H1 (cell line): ENCODE results near the gene XPO5. TPM values are rescaled to one million over a fixed set of nuclear protein-coding genes. Genes with fewer than 3 reads are reported as not detected.

Experiments
- CTCF ChIA-PET: fragments of 300-600 bp; sonication (Branson Sonifier 250); formaldehyde crosslinking; loops from one replicate; lab custom pipeline; 2021; ENCODE audit not compliant: partially characterized antibody; lab: Charles Lee
- POLR2A ChIA-PET: fragments of 300-600 bp; sonication (Branson Sonifier 250); formaldehyde crosslinking; loops from one replicate; lab custom pipeline; 2021; ENCODE audit warnings: inconsistent platforms; ENCODE audit not compliant: partially characterized antibody; lab: Charles Lee
- DNase-seq, 2 experiments: peaks; one replicate each; pipeline versions ENCODE4 v3.0.0 to v3.0.0-alpha.2; 2010 to 2022; ENCODE audit warnings: low spot score in 2 of 2, low read depth in 1 of 2, mixed read lengths in 1 of 2
- FAIRE-seq: peaks from 2 replicates; lab custom pipeline; 2011; peaks lifted over from hg19 to GRCh38; lab: Jason Lieb, UNC
- H2AFZ ChIP-seq: 2 replicates; pipeline ENCODE4 v1.8.1; 2012; ENCODE audit warnings: low read length, inconsistent platforms
- H2AK5ac ChIP-seq: 2 replicates; pipeline ENCODE4 v1.6.1; 2013; ENCODE audit warnings: low read depth, low read length
- H2BK120ac ChIP-seq: replicated peaks from 2 replicates; pipeline ENCODE3; 2013; ENCODE audit warnings: low read depth, low read length, inconsistent platforms
- H2BK12ac ChIP-seq: 2 replicates; pipeline ENCODE4 v1.6.1; 2013; ENCODE audit warnings: low read depth, low read length
- H2BK15ac ChIP-seq: 2 replicates; pipeline ENCODE4 v1.6.1; 2013; ENCODE audit warnings: low read length
- H2BK20ac ChIP-seq: 2 replicates; pipeline ENCODE4 v1.6.1; 2013; ENCODE audit warnings: low read length
- H2BK5ac ChIP-seq: 2 replicates; pipeline ENCODE4 v1.6.1; 2013; ENCODE audit warnings: low read depth, low read length
- H3K14ac ChIP-seq: 2 replicates; pipeline ENCODE4 v1.6.1; 2013; ENCODE audit warnings: inconsistent platforms; ENCODE audit not compliant: insufficient read length
- H3K18ac ChIP-seq: 2 replicates; pipeline ENCODE4 v1.6.1; 2013; ENCODE audit warnings: low read length; ENCODE audit errors: extremely low read depth
- H3K23ac ChIP-seq: 2 replicates; pipeline ENCODE4 v1.6.1; 2013; ENCODE audit warnings: inconsistent platforms; ENCODE audit not compliant: insufficient read length
- H3K23me2 ChIP-seq: 2 replicates; pipeline ENCODE4 v1.6.1; 2013; ENCODE audit warnings: low read depth, low read length
- H3K27ac ChIP-seq: 2 replicates; pipeline ENCODE4 v1.6.1; 2011; ENCODE audit warnings: low read depth, low read length, inconsistent platforms
- H3K27me3 ChIP-seq, 4 experiments: replicated peaks in 1 of 4; 1 replicate in 1 of 4; 2 replicates in 3 of 4; pipeline versions ENCODE4 v1.6.1 to v1.8.1; 2011 to 2013; ENCODE audit warnings: low read length in 3 of 4, mild to moderate bottlenecking in 3 of 4, inconsistent platforms in 2 of 4, mixed read lengths in 2 of 4, moderate library complexity in 1 of 4; ENCODE audit not compliant: control insufficient read depth in 3 of 4, insufficient read depth in 3 of 4; ENCODE audit errors: extremely low read depth in 1 of 4
- H3K36me3 ChIP-seq, 4 experiments: 2 replicates each; pipeline versions ENCODE4 v1.6.1 to v1.8.1; 2011 to 2013; ENCODE audit warnings: mild to moderate bottlenecking in 4 of 4, low read length in 3 of 4, moderate library complexity in 2 of 4, control low read depth in 1 of 4, inconsistent platforms in 1 of 4; ENCODE audit not compliant: insufficient read depth in 4 of 4, control insufficient read depth in 2 of 4
- H3K4ac ChIP-seq: replicated peaks from 2 replicates; pipeline ENCODE3; 2013; ENCODE audit warnings: low read length, low read depth, mixed read lengths, inconsistent platforms; ENCODE audit not compliant: insufficient read length
- H3K4me1 ChIP-seq, 4 experiments: replicated peaks in 1 of 4; 1 replicate in 1 of 4; 2 replicates in 3 of 4; pipeline versions ENCODE4 v1.6.1 to v1.8.1; 2011 to 2013; ENCODE audit warnings: low read length in 3 of 4, inconsistent platforms in 2 of 4, mixed read lengths in 1 of 4; ENCODE audit not compliant: insufficient read depth in 4 of 4, control insufficient read depth in 3 of 4
- H3K4me2 ChIP-seq, 2 experiments: 2 replicates each; pipeline versions ENCODE4 v1.6.1 to v1.8.1; 2011 to 2013; ENCODE audit warnings: low read depth in 2 of 2, low read length in 2 of 2, control low read depth in 1 of 2, inconsistent platforms in 1 of 2, mild to moderate bottlenecking in 1 of 2; ENCODE audit not compliant: insufficient read depth in 1 of 2
- H3K4me3 ChIP-seq, 4 experiments: fragments of 200-600, 300-600 bp in 1 of 4; sonication (generic), shearing (Covaris generic), sonication (Bioruptor Twin) in 1 of 4; 2 replicates each; pipeline versions ENCODE4 v1.5.1 to v1.8.1; 2011 to 2016; ENCODE audit warnings: low read length in 4 of 4, low read depth in 3 of 4, control low read depth in 2 of 4, inconsistent platforms in 2 of 4, mild to moderate bottlenecking in 2 of 4, mixed read lengths in 1 of 4, moderate library complexity in 1 of 4; ENCODE audit not compliant: insufficient read depth in 2 of 4; ENCODE audit errors: extremely low read depth in 1 of 4
- H3K56ac ChIP-seq: replicated peaks from 2 replicates; pipeline ENCODE3; 2013; ENCODE audit warnings: low read depth, mild to moderate bottlenecking, mixed read lengths, low read length, inconsistent platforms; ENCODE audit not compliant: insufficient read length
- H3K79me1 ChIP-seq: 2 replicates; pipeline ENCODE4 v1.6.1; 2013; ENCODE audit warnings: low read depth, low read length, control low read depth
- H3K79me2 ChIP-seq, 2 experiments: 2 replicates each; pipeline versions ENCODE4 v1.6.1 to v1.8.1; 2012 to 2013; ENCODE audit warnings: low read length in 2 of 2, mild to moderate bottlenecking in 2 of 2, inconsistent platforms in 1 of 2; ENCODE audit not compliant: insufficient read depth in 2 of 2, control insufficient read depth in 1 of 2
- H3K9ac ChIP-seq, 4 experiments: replicated peaks in 1 of 4; 1 replicate in 1 of 4; 2 replicates in 3 of 4; pipeline versions ENCODE4 v1.6.1 to v1.8.1; 2011 to 2013; ENCODE audit warnings: low read depth in 3 of 4, low read length in 3 of 4, control low read depth in 2 of 4, mild to moderate bottlenecking in 2 of 4, moderate library complexity in 2 of 4, inconsistent platforms in 1 of 4; ENCODE audit errors: extremely low read depth in 1 of 4
- H3K9me3 ChIP-seq, 2 experiments: 2 replicates each; pipeline versions ENCODE4 v1.6.1 to v1.8.1; 2012 to 2013; ENCODE audit warnings: mild to moderate bottlenecking in 2 of 2, moderate library complexity in 2 of 2, control low read depth in 1 of 2, inconsistent platforms in 1 of 2, low read depth in 1 of 2, low read length in 1 of 2, mixed read lengths in 1 of 2; ENCODE audit not compliant: insufficient read depth in 2 of 2
- H4K20me1 ChIP-seq, 2 experiments: replicated peaks in 1 of 2; 2 replicates each; pipeline versions ENCODE3 to v1.8.1; 2011 to 2013; ENCODE audit warnings: inconsistent platforms in 2 of 2, low read length in 2 of 2, mild to moderate bottlenecking in 1 of 2; ENCODE audit not compliant: insufficient read depth in 2 of 2, control insufficient read depth in 1 of 2
- H4K5ac ChIP-seq: 2 replicates; pipeline ENCODE4 v1.6.1; 2013; ENCODE audit warnings: low read length, low read depth, mixed read lengths, inconsistent platforms; ENCODE audit not compliant: insufficient read length
- H4K8ac ChIP-seq: 2 replicates; pipeline ENCODE4 v1.8.0; 2013; ENCODE audit warnings: mild to moderate bottlenecking, moderate library complexity, low read length, inconsistent platforms; ENCODE audit not compliant: insufficient read depth; ENCODE audit errors: extremely low read depth
- H4K91ac ChIP-seq: replicated peaks from 2 replicates; pipeline ENCODE3; 2013; ENCODE audit warnings: low read length, mixed read lengths, inconsistent platforms; ENCODE audit not compliant: insufficient read length
- BRCA1 ChIP-seq: IDR thresholded peaks from 2 replicates; pipeline ENCODE4 v1.6.1; 2012; ENCODE audit warnings: low read depth, low read length, improper control_type of control experiment
- CTBP2 ChIP-seq: IDR thresholded peaks from 2 replicates; pipeline ENCODE4 v1.7.0; 2011; ENCODE audit warnings: borderline replicate concordance, mild to moderate bottlenecking, moderate library complexity, mixed read lengths, low read length; ENCODE audit not compliant: insufficient read depth, insufficient read length
- GABPA ChIP-seq: IDR thresholded peaks from 2 replicates; pipeline ENCODE4 v1.6.1; 2011; ENCODE audit warnings: mild to moderate bottlenecking, low read length, moderate library complexity, borderline replicate concordance; ENCODE audit not compliant: insufficient read depth
- KDM4A ChIP-seq: IDR thresholded peaks from one replicate; pipeline ENCODE4 v1.7.1; 2012; ENCODE audit warnings: low read depth, mild to moderate bottlenecking, moderate library complexity, low read length, inconsistent platforms; ENCODE audit not compliant: severe bottlenecking
- RFX5 ChIP-seq: IDR thresholded peaks from 2 replicates; pipeline ENCODE4 v1.6.1; 2011; ENCODE audit warnings: low read depth, low read length, improper control_type of control experiment, borderline replicate concordance
- RXRA ChIP-seq: IDR thresholded peaks from 2 replicates; pipeline ENCODE4 v1.6.1; 2011; ENCODE audit warnings: low read depth, mild to moderate bottlenecking, low read length, moderate library complexity; ENCODE audit not compliant: insufficient read depth
- SIN3A ChIP-seq, 2 experiments: IDR thresholded peaks in 1 of 2; conservative IDR thresholded peaks in 1 of 2; 2 replicates each; pipeline ENCODE4 v1.6.1; 2011 to 2012; ENCODE audit warnings: low read length in 2 of 2, improper control_type of control experiment in 1 of 2, low read depth in 1 of 2, mild to moderate bottlenecking in 1 of 2
- SP4 ChIP-seq: IDR thresholded peaks from 2 replicates; pipeline ENCODE4 v1.6.1; 2012; ENCODE audit warnings: low read length, inconsistent platforms
- SRF ChIP-seq: IDR thresholded peaks from 2 replicates; pipeline ENCODE4 v1.6.1; 2011; ENCODE audit warnings: mild to moderate bottlenecking, low read depth, low read length, moderate library complexity
- SUZ12 ChIP-seq: fragments of 200-600 bp; sonication (generic); IDR thresholded peaks from 2 replicates; pipeline ENCODE4 v1.6.1; 2012; ENCODE audit warnings: mild to moderate bottlenecking, inconsistent platforms, low read length, moderate library complexity, mixed read lengths
- TAF1 ChIP-seq: IDR thresholded peaks from 2 replicates; pipeline ENCODE4 v1.6.1; 2011; ENCODE audit warnings: mild to moderate bottlenecking, low read depth, low read length
- TBP ChIP-seq: IDR thresholded peaks from 2 replicates; pipeline ENCODE4 v1.6.1; 2011; ENCODE audit warnings: low read depth, low read length, improper control_type of control experiment
- WGBS, 2 experiments: shearing (Covaris generic) in 1 of 2; methylation state at CpG; one replicate each; pipeline versions ENCODE4 v1.1.6 to v1.1.7; 2013 to 2015; ENCODE audit warnings: low lambda C conversion rate in 2 of 2, mixed read lengths in 2 of 2, inconsistent platforms in 1 of 2, low coverage in 1 of 2, missing lambda C conversion rate in 1 of 2; ENCODE audit not compliant: insufficient replicate concordance in 2 of 2, insufficient coverage in 1 of 2, insufficient read length in 1 of 2; ENCODE audit errors: extremely low coverage in 1 of 2, missing lambda C conversion rate in 1 of 2; 5-methylcytosine and 5-hydroxymethylcytosine counted together
- polyA plus RNA-seq, 7 experiments: library from polyadenylated mRNA; depleted of rRNA in 3 of 7; stranded (reverse) in 5 of 7; unstranded in 2 of 7; fragments of >200 nt in 5 of 7; fragments of 200-250 nt in 2 of 7; gene quantifications; 1 replicate in 5 of 7; 2 replicates in 1 of 7; 4 replicates in 1 of 7; pipeline versions ENCODE4 v1.2.1 to v1.2.3, GENCODE V29; 2011 to 2013; ENCODE audit warnings: missing spikeins in 2 of 7, mixed read lengths in 2 of 7
- total RNA-seq: library from RNA; stranded (reverse); fragmentation: NEBNext Ultra II Directional; extraction: Animal tissue kit (Norgen Biotek cat#: 25700); gene quantifications from 2 replicates; pipeline ENCODE4 v1.2.1, GENCODE V29; 2021

Gene XPO5
- total and polyA plus RNA-seq, 2 of the 8 experiments (the other 6 are each of a cell fraction or from before 2014, with no cell fraction given), result 80.6 to 95.7 TPM

DNA sequence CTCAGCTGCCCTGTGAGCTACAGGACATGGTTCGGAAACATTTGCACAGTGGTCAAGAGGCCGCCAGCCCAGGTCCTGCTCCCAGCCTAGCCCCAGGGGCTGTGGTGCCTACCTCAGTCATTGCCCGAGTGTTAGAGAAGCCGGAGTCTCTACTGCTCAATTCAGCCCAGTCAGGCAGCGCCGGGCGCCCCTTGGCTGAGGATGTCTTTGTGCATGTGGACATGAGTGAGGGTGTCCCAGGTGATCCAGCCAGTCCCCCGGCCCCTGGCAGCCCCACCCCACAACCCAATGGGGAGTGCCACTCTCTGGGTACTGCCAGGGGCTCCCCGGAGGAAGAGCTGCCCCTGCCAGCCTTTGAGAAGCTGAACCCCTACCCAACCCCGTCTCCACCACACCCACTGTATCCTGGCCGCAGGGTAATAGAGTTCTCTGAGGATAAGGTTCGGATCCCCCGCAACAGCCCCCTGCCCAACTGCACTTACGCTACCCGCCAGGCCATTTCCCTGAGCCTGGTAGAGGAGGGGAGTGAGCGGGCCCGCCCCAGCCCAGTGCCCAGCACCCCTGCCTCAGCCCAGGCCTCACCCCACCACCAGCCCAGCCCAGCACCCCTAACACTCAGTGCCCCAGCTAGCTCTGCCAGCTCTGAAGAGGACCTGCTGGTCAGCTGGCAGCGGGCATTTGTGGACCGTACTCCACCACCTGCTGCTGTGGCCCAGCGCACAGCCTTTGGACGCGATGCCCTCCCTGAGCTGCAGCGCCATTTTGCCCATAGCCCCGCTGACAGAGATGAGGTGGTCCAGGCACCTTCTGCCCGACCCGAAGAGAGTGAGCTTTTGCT, 70.9 kb downstream of the XPO5 start:
- no peak overlapping the region for H2BK20ac ChIP-seq
- H3K56ac ChIP-seq, result no peak overlapping the region
- ChIA-PET POLR2A (interaction anchor here (1.0 to 12.6 kb wide), 7 partner anchors 10 to 79 kb away, joined by 3 to 147 read pairs (median 7); partner anchors contain the start of genes ABCC10, DLK2, POLR1C and TJAP1), CTCF (interaction anchor here (0.9 to 31.7 kb wide), 17 partner anchors 9 to 275 kb away, joined by 3 to 536 read pairs (median 9); partner anchors contain the start of genes ABCC10, DLK2, DNPH1 and POLR1C)
- no peak overlapping the region for H3K4me2 ChIP-seq
- H4K91ac ChIP-seq, result no peak overlapping the region
- H3K4me1 ChIP-seq, result peaks cover 0 to 6% (median 4%) of the 10 kb centered on the region in 4 experiments; a peak in 5 of 7 replicates
- no peak overlapping the region for H2BK15ac ChIP-seq
- no peaks in the 10 kb centered on the region for H3K9me3 ChIP-seq
- H3K4me3 ChIP-seq, result no peak overlapping the region
- H4K8ac ChIP-seq, result no peak overlapping the region
- DNase-seq (no peak), FAIRE-seq (no peak)
- no peak overlapping the region for H3K18ac ChIP-seq
- 90% methylated on average over 25 of the region's 26 CpGs; no CpG with 5 or more reads in 1 of the 2 experiments for WGBS, 2 experiments
- no peak overlapping the region for H2AK5ac ChIP-seq
- no peak overlapping the region for H2BK120ac ChIP-seq
- H2BK5ac ChIP-seq, result no peak overlapping the region
- peaks cover 2 to 16% of the 10 kb centered on the region in 2 experiments for H4K20me1 ChIP-seq
- H3K9ac ChIP-seq, result no peak overlapping the region
- H2BK12ac ChIP-seq, result no peak overlapping the region
- H4K5ac ChIP-seq, result no peak overlapping the region
- H3K79me2 ChIP-seq, result no peaks in the 10 kb centered on the region
- H3K14ac ChIP-seq, result no peak overlapping the region
- no peak overlapping the region for H2AFZ ChIP-seq
- no peaks in the 10 kb centered on the region for H3K79me1 ChIP-seq
- no peak overlapping the region for H3K23ac ChIP-seq
- H3K27ac ChIP-seq, result no peak overlapping the region
- peaks cover 8 to 32% (median 25%) of the 10 kb centered on the region in 4 experiments; a peak in 7 of 8 replicates for H3K36me3 ChIP-seq
- H3K27me3 ChIP-seq, result peaks cover 0 to 19% (median 15%) of the 10 kb centered on the region in 4 experiments; a peak in 5 of 7 replicates
- H3K4ac ChIP-seq, result no peak overlapping the region
- peaks cover 6% of the 10 kb centered on the region for H3K23me2 ChIP-seq
- TF ChIP-seq SIN3A (conservative IDR thresholded peaks at IDR 0.05 in 1 of 2, IDR thresholded peaks at IDR 0.05 in 1 of 2; ENCODE audit: low read depth in 1 of 2, low read length in 2 of 2), result no peak
- no peak for TF ChIP-seq SP4
- no peak for TF ChIP-seq TAF1
- TF ChIP-seq SRF, result no peak
- TF ChIP-seq TBP, result no peak
- TF ChIP-seq CTBP2, result no peak
- no peak for TF ChIP-seq SUZ12
- TF ChIP-seq KDM4A, result no peak
- TF ChIP-seq GABPA, result no peak
- no peak for TF ChIP-seq RXRA
- TF ChIP-seq RFX5, result no peak
- TF ChIP-seq BRCA1, result no peak
